ENCODE results near the gene ALK. TPM values are rescaled to one million over a fixed set of nuclear protein-coding genes. Genes with fewer than 3 reads are reported as not detected.
"Not testable (repeated sequence)": the region's sequence is repeated elsewhere in the genome, so short reads cannot be mapped to it uniquely, and the experiment has no call there.

The ALK gene
- total RNA-seq, 1 donor from 2014 or later = not detected

DNA sequence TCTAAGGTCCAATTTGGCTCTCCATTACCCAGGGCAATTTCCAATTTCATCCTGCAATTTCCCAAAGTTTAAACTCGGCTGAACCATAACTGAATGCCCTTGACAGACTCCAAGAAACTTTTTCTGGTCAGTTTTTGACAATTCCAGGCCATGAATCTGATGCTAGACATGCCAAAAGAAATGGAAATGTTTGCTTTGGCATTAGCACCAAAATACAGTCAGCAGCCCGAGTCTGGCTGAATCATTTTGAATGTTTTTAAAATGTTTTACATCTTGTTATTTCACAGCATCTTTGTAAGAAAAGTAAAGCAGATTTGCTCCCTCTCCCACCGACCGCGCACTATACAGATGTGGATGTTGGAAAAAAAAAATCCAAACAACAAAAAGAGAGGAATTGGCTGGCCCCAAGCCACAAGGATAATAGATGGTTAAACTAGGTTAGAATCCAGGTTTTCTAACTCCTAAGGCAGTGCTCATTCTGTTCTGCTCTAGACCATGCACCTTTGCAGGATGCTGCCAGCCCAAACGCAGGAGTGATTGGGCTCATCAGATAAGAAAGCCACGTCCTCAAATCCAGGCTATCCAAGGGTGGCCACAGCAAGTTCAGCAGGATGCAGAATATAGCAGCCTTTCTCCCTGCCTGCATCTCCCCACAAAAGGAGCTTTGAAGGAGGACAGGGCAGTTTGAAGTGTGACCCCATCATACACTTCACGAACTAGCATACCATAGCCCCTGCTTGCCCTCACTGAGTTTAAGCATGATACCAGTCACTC, 167.5 kb downstream of the ALK start:
- DNase-seq = no peak

- no peak for DNase-seq
These were observed 170.0 kb downstream of the ALK start for GRCh38 chr2:29751390-29751789.

- not testable (repeated sequence) for DNase-seq
These were observed 170.9 kb downstream of the ALK start for GRCh38 chr2:29750463-29750862.

GRCh38 chr2:29749843-29750242, 171.5 kb downstream of the ALK start:
- no peak for DNase-seq

GRCh38 chr2:29749041-29749440, 172.3 kb downstream of the ALK start:
- no peak for DNase-seq

DNA sequence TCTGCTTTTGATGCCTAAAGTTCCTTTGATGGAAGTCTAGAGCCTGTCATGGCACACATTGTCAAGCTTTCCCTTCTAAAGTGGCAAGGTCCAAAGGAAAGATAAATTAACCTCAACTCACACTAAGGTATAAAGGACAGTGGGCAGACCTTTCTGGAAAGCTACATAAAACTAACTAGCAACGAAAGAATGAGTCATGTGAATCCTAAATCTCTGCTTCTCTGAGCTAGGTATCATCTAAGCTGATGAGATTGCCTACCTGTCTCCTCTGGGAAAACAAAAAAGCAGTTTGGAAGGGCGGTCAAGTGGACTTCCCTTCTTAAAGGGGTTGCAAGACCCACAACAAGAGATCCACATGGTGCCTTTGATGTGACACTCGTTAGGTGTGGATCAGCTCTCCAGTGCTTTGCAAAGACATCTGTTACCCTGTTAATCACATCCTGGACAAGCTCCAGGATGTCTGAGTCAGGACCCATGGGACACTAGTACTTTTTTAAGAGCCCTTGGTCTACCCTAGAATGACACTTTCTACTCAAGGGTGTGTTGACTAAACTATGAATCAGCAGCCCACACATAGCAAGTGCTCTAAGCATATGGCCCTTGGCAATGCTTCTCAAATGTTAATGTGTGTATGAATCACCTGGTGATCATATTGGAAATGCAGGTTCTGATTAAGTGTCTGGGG, 173.5 kb downstream of the ALK start:
- no peak for DNase-seq

GRCh38 chr2:29744976-29745375, 176.4 kb downstream of the ALK start:
- no peak for DNase-seq

DNA sequence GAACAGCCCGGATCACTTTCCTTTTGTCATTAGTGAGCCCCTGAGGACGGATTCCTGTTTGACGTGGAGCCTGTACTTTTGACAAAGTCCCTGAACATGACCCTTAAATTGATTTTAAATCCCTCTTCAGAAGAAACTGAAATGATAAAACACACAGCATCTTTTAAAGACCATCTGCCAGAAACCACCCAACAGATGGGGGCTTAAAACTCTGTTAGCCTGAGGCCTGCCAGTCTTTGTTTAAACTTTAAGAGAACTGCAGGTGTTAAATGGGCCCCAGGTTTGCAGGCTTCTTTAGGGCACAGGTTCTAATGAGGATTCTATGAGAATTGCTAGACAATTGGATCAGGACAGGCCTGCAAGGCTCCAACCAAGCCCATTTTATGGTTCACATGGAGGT, 177.9 kb downstream of the ALK start:
- no peak for DNase-seq

- no peak for DNase-seq
These were observed 178.7 kb downstream of the ALK start for GRCh38 chr2:29742656-29743055.

DNA sequence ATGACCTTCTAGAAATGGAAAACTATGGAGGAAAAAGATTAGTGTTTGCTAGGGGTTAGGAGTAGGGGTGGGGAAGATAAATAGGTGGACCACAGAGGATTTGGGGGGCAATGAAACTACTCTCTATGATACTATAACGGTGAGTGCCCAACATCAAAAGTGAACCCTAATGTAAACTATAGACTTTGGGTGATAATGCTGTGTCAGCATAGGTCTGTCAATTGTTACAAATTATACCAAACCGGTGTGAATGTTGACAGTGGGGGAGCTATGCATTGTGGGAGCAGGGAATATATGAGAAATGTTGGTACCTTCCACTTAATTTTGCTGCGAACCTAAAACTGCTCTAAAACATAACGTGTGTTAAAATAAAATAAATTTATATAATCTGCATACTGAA, 180.3 kb downstream of the ALK start:
- no peak for DNase-seq

DNA sequence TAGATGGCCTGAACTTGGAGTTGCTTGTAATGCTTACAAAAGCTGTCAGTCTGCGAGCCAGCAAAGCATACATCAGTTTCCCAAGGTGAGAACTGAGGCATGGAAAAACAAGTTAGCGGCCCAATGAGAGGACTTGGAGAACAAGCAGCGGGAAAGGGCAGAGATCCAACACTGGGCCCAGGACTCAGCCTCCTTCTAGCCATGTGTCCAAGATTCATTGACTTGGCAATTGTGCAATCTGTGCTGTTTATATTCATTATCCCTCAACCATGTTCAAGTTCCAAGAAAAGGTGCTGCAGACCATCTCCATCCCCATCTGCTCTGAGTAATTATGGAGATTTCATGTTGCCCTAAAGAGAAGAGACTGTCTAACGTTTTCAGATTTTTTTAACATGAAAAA, 187.4 kb downstream of the ALK start:
- DNase-seq = no peak

DNA sequence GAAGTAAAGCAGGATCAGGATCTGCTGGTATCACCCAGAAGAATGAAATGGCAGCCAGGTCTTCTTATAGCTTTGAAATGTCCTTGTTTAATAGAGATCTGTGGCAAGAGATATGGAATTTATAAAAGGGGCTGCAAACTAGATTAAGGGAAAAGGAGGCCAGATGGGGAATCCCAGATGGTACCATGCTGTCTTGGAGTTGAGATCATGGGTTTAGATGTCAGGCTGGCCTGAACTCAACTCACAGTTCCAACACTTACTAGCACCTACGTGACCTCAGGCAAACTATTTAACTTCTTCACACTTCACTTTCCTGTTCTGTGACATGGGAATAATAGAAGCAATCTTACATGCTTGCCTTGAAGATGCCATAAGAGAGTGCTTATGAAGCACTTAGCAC, 188.2 kb downstream of the ALK start:
- DNase-seq = no peak

DNA sequence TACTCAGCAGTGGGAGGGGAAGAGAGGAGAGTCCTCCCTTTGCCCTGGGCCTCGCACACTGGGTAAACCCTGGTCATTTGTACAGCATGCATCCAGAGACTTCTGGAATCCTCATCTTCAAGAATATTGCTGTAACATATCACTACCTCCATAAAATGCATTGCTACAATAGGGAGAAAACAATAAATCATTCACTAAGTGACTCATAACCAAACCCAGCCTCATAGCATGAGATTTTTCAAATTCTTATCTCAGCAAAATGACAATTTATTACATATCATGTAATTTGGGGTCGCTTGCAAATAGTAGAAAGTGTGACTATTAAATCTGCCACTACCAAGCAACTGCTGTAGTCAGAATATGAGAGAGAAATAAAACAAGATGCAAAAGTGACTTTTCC, 189.4 kb downstream of the ALK start:
- no peak for DNase-seq

DNA sequence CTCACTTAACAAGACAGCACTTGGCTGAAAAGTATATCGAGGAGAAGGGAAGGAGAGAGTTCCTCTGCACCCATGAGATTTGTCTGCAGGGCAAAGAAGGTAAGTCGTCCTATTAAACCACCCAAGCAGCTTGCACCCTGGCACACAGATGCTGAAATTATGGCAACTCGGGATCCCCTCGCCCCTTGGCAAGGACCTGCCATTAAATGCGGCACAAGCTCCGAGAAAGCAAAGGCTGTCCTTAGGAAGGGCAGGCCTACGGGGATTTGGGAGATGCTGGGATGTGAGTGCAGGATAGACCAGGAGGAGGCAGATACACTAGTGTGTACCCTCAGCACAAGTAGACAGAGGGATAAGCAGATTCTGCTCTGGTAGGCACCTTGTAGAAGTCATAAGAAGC, 191.5 kb downstream of the ALK start:
- DNase-seq = no peak

DNA sequence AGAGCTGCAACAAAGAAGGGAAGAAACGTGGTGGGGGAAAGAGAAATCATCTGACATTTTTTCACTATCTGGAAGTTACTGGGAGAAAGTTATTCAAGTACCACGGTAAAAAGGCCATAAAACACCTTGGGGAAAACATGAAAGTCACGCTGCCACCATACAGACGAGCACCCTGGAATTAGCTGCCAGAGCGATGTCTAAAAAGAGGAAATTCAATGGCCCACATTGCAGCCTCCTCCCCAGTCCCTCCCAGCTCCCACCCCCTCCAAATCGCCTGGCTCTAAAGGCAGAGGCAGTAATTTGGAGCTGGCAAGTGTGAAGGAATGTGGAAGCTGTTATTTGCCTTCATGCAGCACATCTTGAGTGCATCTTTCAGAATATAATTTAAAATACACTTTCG, 192.0 kb downstream of the ALK start:
- DNase-seq = no peak

DNA sequence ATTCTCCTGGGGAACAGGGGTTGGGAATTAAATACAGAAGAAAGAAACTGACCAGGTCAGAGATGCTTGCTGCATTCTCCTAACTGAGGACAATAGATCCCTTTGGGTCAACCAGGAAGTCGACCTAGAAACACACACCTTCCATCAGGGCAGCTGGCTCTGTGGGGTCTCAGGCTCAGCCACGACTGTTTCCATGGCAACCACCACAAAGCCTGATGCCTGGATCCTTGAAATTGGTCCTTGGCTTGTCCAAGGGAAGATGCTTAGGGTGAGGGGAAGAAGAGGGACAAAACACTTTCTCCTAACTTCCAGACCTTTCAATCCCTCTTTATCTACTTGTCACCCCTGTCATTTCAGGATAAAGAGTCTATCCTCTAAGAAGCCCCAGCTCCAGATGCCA, 194.4 kb downstream of the ALK start:
- DNase-seq = no peak

DNA sequence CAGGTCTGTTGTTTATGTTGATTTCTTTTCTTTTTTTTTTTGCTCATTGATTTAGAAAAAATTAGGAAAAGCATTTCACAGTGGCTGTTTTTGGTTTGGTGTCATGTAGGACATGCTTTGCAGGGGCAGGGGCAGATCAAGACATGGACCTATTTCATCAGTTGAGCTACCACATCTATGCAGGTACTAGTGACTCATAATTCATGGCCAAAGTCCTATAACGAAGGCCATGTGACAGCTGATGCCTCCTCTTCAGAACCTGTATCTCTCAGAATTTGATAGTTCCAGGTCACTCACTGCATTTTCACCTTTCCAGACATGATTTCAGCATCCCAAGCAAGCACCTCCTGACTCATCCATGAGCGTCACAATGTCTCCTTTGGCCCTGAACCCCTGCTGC, 195.8 kb downstream of the ALK start:
- DNase-seq = no peak

DNA sequence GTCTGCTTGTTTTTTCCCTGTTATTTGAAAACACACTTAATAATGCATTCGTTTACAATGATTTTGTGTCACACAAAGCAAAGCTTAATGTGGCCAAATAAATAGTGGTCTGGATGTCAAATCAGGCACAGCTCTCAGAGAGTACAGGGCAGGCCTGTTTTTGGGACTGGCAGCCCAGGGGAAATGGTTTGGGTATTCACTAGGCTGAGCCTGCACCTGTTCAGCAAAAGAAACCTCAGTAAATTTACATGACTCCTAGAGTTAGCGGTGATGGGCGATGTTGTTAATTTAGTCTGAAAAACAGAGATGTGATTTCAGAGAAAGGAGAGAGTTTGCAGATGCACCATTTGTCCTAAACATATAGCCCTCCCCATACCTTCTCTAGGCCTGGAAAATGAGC, 197.1 kb downstream of the ALK start:
- DNase-seq = no peak

DNA sequence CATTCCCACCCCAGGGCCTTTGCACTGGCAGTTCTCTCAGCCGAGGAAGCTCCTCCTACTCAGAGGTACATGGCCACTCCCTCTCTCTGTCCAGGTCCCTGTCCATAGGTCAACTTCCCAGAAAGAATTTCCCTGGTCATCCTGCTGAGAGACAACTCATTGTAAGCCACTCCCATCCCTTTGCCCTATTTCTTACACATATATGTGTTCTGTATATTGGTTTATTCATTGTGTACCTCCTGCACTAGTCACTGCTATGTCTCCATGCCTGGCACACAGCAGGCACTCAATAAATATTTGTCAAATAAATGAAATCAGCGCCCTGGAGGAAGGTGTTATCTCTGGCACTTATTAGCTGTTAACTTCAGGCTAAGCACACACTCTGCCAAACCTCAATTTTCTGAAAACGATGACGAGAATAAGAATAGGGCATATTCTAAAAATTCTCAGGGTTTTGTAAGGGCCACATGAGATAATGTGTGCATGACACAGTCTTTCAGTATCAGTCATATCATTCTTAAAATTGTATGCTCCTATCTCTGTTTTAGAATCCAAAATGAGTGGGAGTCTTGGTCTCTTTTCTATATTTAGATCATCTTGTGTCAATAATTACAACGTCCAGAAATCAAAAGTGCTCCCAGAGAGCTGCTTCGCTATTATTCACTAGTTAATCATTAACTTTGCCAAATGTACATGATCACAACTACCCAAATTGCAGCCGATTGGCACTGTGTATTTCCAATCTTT, 198.0 kb downstream of the ALK start:
- no peak for DNase-seq

GRCh38 chr2:29719639-29720038, 201.7 kb downstream of the ALK start:
- no peak for DNase-seq

DNA sequence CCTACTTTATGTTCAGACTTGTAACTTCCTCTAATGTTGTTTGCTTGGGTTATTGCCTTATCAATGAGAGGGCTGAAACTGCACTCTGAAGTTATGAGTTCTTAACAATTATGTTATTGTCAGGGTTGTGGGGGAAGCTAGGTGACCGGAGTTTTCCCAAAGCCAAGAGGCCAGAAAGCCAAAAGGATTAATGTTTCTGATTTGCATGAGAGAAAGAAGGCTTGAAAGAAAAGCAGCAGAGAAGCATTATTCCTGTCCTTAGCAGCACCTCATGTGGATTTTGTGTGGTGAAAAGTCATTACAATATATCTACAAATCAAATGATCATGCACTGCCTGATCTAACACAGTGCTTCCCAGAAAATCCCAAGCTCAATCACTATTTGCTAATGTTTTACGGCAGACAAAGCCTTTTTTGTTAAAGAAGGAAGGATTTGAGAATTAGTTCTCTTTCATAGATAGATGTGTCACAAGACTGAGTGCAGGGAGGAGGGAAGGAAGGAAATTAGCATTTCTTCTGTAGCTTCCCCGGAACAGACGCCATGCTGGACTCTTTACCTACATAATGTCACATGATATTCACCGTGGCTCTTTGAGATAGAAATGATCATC, 203.2 kb downstream of the ALK start:
- no peak for DNase-seq

DNA sequence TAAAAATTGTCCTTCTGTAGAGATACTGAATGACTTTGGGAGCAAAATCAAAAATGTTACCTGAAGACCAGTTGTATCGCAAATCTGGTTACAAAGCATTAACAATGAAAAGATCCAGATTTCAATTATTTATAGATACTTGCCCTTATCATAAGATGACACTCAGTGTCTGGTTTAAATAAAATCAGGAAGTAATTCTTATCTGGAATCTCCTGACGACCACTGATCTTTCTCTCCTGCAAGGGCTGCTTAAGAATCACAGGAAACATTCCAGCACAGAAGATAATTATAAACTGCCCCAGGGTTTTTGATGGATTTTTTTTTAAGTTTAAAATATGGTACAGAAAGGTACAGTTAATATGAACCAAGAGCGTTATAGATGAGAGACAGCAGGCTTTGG, 205.7 kb downstream of the ALK start:
- no peak for DNase-seq

DNA sequence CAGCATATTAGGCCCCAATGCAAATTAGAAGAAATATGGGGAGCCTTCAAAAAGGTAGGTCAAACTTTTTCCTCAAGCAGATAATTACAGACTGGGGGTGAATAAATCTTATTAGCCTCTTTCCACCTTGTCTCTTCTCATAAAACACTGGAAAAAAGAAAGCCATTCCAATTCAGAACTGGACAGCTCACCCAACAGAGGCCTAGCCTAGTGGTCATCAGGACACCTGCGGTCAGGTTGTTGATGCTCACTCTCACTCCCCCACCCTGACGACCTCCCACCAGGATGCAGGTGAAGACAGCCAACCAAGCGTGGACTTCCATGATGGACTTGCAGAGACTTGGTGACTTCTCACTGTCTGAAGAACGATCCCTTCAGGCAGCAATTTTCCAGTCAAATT, 207.1 kb downstream of the ALK start:
- no peak for DNase-seq

Data from dermis blood vessel endothelial cell (primary cell).